HG02970 (cell line): ENCODE results near the gene UAP1.
"Not testable (repeated sequence)": the region's sequence is repeated elsewhere in the genome, so short reads cannot be mapped to it uniquely, and the experiment has no call there.

Source experiments
- ATAC-seq: cut with Tn5 transposase; IDR thresholded peaks from one replicate; pipeline ENCODE4 v1.9.1; 2021; ENCODE audit warnings: mild to moderate bottlenecking, moderate library complexity, moderate number of reproducible peaks; ENCODE audit not compliant: unreplicated experiment, low FRiP score

The UAP1 gene

GRCh38 chr1:162562470-162562828 lies 927 bp downstream of the UAP1 start:
- ATAC-seq, result no peak

DNA sequence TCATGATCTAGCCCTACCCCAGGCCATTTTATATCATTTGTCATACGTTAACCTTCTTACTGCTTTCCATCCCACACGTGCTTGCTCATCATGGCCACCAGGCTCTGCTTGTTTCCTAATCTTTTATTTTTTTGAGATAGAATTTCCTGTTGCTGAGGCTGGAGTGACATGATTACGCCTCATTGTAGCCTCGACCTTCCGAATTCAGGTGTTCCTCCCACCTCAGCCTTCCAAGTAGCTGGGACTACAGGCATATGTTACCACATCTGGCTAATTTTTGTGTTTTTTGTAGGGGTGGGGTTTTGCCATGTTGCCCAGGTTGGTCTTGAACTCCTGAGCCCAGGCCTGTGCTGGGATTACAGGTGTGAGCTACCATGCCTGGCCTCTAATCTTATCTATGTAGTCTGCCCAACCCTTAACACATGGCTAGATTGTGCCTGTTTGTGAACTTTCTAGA lies 3.3 kb downstream of the UAP1 start:
- no peak for ATAC-seq

GRCh38 chr1:162565460-162565859 lies 3.9 kb downstream of the UAP1 start:
- ATAC-seq, result no peak

- no peak for ATAC-seq
Measured at GRCh38 chr1:162566870-162567269, 5.3 kb downstream of the UAP1 start.

DNA sequence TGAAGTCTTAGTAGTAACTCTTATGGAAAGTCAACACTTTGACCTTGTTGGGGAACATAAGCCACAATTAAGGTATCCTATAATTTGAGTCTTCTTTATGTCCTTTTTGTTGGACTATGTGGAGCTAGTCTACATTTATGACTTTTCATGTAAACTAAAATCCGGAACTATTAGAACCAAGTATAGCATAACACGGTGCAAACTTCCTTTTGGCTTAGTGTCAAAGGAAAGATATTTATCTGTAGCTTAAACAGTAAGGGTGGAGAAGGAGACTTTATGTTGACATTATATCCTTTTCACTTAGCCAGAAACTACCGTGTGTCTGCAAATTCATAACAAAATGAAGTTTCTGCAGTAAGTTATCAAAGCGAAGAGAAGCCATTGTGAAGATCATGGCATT lies 7.3 kb downstream of the UAP1 start:
- no peak for ATAC-seq

GRCh38 chr1:162570718-162571117 lies 9.2 kb downstream of the UAP1 start:
- ATAC-seq, result no peak

DNA sequence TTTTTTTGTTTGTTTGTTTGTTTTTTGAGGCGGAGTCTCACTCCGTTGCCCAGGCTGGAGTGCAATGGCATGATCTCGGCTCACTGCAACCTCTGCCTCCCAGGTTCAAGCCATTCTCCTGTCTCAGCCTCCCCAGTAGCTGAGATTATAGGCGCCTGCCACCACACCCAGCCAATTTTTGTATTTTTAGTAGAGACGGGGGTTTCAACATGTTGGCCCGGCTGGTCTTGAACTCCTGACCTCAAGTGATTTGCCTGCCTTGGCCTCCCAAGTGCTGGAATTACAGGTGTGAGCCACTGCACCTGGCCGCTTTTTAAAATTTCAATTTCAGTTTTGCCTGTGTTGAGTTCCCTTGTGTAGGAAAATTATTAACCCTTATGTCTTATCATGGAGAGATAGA lies 9.6 kb downstream of the UAP1 start:
- not testable (repeated sequence) for ATAC-seq

DNA sequence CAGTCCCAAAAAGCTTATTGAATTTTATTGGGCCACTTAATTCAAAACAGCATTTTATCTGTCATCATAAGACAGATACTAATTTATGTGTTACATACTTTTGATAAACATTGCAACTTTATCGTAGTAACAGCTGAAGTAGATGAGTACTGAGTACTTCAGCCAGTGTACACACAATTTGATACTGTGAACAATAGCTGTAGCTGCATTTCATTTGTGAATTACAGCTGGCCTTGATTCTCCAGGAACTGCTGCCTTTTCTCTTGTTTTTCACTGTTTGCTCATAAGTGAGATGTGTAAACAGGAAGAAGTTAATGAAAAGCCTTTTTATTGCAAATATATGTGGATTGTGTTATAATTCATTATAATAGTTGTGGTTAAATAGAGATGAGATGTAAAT lies 10.2 kb downstream of the UAP1 start:
- ATAC-seq, result no peak

DNA sequence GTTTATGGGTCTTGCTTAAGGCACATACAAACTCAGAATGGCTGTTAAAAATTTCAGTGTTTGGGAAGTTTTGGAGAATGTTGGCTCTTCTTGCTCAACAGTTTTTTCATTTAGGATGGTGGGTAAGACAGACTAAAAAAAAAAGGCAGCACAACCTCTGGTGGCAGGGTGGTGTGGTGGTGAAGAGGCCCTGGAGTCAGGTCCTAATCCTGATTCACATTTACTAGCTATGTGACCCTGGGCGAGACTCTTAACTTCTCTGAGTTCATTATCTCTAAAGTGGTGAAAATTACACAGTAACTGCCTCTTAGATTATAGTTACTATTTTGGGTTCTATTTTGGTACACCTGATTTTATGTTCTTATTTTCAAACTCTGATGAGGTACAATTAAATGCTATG lies 11.6 kb downstream of the UAP1 start:
- ATAC-seq, result no peak

GRCh38 chr1:162578071-162578700 lies 16.7 kb downstream of the UAP1 start:
- no peak for ATAC-seq

DNA sequence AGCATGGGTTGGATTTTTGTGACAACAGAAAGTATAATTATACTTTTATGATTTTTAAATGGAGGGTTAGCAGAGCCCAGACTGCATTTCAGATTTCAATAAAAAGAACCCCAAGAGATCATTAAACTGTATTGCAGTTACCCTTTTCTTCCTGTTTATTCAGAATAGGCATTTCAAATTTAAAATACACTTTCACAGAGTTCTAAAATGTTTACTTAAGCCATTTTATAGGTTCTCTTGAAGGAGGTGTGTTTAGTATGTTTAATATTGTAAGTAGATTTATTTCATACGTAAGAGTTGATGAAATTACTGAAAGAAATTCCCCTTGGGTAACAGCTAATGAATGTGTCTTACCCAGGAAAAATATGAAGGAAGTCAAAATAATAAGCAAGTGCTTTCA lies 17.4 kb downstream of the UAP1 start:
- no peak for ATAC-seq

DNA sequence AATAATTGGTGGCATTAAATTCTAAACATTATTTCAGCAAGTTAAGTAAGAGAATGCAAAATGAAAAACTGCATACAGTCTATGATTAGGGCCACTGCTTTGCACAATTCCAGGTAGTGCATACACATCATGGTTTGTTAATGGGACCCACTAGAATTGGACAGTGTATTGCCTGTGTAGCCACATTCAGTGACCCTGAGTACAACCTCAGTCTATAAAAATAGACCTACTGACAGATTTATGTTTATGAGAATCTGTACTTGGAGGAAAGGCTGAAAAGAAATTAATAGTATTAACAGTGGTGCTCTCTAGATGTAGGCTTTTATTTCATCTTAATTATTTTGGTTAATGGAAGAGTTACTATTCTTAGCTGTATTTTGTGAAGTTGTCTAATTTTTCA lies 18.8 kb downstream of the UAP1 start:
- no peak for ATAC-seq

GRCh38 chr1:162582901-162583300 lies 21.4 kb downstream of the UAP1 start:
- ATAC-seq, result not testable (repeated sequence)

DNA sequence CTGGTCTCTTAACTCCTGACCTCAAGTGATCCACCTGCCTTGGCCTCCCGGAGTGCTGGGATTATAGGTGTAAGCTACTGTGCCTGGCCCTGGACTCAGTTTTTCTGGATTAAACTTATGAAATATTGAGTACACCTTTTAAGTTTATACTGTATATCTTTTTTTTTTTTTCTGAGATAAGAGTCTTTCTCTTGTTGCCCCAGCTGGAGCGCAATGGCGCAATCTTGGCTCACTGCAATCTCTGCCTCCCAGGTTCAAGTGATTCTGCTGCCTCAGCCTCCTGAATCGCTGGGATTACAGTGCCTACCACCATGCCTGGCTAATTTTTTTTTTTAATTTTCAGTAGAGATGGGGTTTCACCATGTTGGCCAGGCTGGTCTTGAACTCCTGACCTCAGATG lies 23.6 kb downstream of the UAP1 start:
- not testable (repeated sequence) for ATAC-seq

- ATAC-seq, result no peak
Measured at GRCh38 chr1:162587347-162587746, 25.8 kb downstream of the UAP1 start.

DNA sequence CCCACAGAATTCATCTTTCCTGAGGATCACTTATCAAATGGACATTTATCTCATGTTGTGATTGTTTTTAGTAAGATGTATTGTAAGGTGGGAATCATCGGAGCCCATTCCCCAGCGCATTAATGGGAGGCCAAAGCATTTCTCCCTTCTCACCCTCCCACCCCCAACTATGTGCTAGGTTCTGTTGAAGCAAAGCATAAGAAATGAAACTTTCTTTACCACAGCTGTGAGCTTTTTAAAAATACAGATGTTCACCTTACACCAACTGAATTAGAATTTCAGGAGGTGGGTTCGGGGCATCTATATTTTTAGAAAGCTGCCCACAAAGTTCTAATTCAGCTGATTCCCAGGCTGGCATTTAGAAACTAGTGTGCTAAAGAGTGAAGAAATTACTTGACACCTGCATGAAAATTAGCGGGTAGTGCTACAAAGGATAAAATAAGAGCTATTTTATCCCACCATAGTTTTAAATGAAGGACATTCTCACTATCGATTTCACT lies 26.3 kb downstream of the UAP1 start:
- ATAC-seq, result no peak

DNA sequence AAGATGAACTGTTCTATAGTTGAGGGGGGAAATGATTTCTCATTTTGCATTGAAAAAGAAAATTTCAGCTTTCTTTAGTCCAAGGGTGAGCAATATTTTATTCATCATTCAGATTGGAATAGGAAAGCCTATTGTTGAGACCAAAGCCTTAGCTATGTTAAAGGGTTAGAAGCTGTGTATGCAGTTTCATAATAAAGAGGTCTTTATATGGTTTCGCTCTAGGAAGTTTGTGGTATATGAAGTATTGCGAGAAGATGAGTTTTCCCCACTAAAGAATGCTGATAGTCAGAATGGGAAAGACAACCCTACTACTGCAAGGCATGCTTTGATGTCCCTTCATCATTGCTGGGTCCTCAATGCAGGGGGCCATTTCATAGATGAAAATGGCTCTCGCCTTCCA lies 28.6 kb downstream of the UAP1 start:
- no peak for ATAC-seq

- no peak for ATAC-seq
Measured at GRCh38 chr1:162590686-162591085, 29.2 kb downstream of the UAP1 start.

DNA sequence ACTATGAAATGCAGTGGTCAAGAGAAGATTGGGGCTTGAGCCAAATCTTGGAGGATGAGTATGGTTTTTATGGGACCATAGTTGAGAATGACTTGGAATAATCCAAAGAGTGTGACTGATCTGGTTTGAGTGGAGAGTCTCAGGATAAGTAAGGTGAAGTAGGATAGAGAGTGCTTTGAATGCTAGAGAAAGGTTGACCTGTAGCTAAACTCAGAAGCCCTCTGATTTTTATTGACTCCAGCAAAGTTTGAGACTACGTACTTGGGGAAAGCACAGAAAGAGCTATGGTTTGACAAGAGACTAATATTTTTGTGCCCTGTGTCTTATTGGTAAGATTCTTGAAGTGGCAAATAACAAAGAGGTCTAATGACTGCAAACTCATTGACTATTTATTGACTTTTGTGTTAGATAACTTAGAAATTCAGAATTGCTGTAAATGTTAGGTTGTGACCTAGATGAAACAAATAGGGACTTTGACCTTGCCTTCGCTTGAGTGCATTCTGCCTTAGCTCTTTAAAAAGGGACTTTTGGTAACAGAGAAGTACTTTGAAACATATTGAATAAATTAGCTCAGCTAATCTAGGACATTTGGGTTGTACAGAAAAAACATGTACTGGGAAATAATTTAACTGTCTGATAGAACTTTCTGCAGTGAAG lies 35.1 kb downstream of the UAP1 start:
- ATAC-seq, result no peak

DNA sequence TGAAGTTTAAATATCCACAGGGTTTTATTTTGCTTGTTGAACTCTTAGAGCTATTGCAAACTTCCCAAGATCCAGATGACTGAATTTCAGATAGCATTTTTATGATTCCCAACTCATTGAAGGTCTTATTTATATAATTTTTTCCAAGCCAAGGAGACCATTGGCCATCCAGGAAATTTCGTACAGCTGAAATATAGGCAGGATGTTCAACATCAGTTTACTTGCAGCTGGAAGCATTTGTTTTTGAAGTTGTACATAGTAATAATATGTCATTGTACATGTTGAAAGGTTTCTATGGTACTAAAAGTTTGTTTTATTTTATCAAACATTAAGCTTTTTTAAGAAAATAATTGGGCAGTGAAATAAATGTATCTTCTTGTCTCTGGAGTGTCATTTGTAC lies 37.9 kb downstream of the UAP1 start:
- ATAC-seq, result no peak

- not testable (repeated sequence) for ATAC-seq
Measured at GRCh38 chr1:162603117-162603516, 41.6 kb downstream of the UAP1 start.

DNA sequence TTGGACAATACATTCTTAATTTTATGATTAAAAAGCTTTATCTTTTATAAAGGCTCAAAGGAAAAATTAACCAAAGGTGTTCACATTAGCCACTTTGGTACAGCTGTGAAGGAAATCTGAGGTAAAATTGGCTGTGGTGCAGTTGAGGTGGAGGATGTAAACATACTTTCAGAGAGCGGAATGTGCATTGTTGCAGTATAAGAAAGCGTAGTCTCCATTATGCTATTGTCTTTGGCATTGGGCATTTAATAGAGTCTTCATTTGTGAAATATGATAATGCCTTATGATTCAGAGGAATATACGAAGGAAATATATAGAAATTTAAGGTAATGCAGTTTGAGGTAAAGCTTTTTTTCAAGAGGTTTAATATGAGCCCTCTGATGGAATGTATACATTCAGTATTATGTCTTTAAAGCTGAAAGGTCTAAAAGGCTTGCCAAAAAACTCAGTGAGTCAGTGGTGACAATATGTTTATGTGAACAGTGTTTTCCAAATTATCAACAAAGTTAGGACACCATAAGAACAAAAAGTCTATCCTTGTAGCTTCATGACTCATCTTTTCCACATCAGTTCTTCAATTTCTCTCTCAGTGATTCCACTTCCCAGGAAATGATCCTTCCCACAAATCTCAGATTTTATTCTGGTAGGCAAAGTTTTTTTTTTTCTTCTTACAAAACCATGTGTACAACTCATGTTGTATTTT lies 43.9 kb downstream of the UAP1 start:
- no peak for ATAC-seq
